ENCODE data around the gene TCF12.

DNA sequence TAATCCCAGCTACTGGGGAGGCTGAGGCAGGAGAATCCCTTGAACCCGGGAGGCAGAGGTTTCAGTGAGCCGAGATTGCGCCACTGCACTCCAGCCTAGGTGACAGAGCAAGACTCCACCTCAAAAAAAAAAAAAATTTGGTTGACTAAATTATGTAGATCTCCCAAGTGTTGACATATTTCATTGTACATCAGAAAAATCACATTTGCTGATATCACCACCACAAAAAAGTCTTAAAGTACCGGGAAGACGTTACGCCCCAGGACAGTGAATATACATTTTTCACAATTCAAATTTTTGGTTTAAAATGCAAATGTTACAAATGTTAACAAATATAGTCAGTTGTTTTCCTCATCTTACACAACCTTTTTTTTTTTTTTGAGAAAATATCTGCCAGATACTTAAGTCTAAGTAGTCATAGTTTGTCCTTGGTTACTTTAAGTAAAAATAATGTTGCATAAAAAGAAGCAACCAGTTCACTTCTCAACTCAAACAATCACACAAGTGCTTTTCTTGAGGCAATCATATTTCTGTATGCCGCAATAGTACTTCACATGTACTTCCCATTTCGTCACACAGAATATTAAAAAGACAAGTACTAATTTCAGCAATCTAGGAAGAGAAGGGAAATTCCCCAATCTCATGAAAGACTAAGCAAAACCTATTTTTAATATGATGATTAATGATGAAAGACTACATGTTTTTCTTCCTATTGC is 41.0 kb upstream of the TCF12 start:
- TF ChIP-seq RAD21 (IDR thresholded peaks at IDR 0.05; ENCODE audit: low read depth) (no peak), TAF1 (IDR thresholded peaks at IDR 0.05; ENCODE audit: low read depth) (no peak), NFIC (IDR thresholded peaks at IDR 0.05) (no peak), CEBPB (IDR thresholded peaks at IDR 0.05) (no peak)
- TF ChIP-seq, protein P1, sequence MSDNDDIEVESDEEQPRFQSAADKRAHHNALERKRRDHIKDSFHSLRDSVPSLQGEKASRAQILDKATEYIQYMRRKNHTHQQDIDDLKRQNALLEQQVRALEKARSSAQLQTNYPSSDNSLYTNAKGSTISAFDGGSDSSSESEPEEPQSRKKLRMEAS (IDR thresholded peaks at IDR 0.05): no peak
- TF ChIP-seq, protein P2, sequence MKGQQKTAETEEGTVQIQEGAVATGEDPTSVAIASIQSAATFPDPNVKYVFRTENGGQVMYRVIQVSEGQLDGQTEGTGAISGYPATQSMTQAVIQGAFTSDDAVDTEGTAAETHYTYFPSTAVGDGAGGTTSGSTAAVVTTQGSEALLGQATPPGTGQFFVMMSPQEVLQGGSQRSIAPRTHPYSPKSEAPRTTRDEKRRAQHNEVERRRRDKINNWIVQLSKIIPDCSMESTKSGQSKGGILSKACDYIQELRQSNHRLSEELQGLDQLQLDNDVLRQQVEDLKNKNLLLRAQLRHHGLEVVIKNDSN (IDR thresholded peaks at IDR 0.05): no peak
- TF ChIP-seq, protein P3, sequence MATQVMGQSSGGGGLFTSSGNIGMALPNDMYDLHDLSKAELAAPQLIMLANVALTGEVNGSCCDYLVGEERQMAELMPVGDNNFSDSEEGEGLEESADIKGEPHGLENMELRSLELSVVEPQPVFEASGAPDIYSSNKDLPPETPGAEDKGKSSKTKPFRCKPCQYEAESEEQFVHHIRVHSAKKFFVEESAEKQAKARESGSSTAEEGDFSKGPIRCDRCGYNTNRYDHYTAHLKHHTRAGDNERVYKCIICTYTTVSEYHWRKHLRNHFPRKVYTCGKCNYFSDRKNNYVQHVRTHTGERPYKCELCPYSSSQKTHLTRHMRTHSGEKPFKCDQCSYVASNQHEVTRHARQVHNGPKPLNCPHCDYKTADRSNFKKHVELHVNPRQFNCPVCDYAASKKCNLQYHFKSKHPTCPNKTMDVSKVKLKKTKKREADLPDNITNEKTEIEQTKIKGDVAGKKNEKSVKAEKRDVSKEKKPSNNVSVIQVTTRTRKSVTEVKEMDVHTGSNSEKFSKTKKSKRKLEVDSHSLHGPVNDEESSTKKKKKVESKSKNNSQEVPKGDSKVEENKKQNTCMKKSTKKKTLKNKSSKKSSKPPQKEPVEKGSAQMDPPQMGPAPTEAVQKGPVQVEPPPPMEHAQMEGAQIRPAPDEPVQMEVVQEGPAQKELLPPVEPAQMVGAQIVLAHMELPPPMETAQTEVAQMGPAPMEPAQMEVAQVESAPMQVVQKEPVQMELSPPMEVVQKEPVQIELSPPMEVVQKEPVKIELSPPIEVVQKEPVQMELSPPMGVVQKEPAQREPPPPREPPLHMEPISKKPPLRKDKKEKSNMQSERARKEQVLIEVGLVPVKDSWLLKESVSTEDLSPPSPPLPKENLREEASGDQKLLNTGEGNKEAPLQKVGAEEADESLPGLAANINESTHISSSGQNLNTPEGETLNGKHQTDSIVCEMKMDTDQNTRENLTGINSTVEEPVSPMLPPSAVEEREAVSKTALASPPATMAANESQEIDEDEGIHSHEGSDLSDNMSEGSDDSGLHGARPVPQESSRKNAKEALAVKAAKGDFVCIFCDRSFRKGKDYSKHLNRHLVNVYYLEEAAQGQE (IDR thresholded peaks at IDR 0.05; ENCODE audit: low read depth): no peak
